H9 (cell line): ENCODE results near the gene LRFN2. TPM values are rescaled to one million over a fixed set of nuclear protein-coding genes. Genes with fewer than 3 reads are reported as not detected.

Source experiments
- DNase-seq: peaks from one replicate; pipeline ENCODE4 v3.0.0-alpha.2; 2017
- H2AFZ ChIP-seq: one replicate; pipeline ENCODE4 v1.6.1; 2013; ENCODE audit warnings: mild to moderate bottlenecking, low read length, control low read depth, moderate library complexity
- H2AK5ac ChIP-seq: 2 replicates; pipeline ENCODE4 v1.6.1; 2013; ENCODE audit warnings: low read length, control low read depth, mixed read lengths; ENCODE audit not compliant: insufficient read length
- H2BK120ac ChIP-seq: one replicate; pipeline ENCODE4 v1.6.1; 2013; ENCODE audit warnings: low read depth, mild to moderate bottlenecking, low read length, control low read depth, inconsistent platforms; ENCODE audit not compliant: poor library complexity, severe bottlenecking
- H2BK12ac ChIP-seq: 2 replicates; pipeline ENCODE4 v1.6.1; 2013; ENCODE audit warnings: low read length, control low read depth, mixed read lengths, low read depth; ENCODE audit not compliant: insufficient read length
- H2BK15ac ChIP-seq: 2 replicates; pipeline ENCODE4 v1.6.1; 2013; ENCODE audit warnings: low read depth, low read length, control low read depth
- H2BK20ac ChIP-seq: one replicate; pipeline ENCODE4 v1.6.1; 2013; ENCODE audit warnings: low read depth, mild to moderate bottlenecking, low read length, control low read depth, inconsistent platforms; ENCODE audit not compliant: poor library complexity, severe bottlenecking
- H2BK5ac ChIP-seq: 2 replicates; pipeline ENCODE4 v1.6.1; 2013; ENCODE audit warnings: low read length, control low read depth, mixed read lengths; ENCODE audit not compliant: insufficient read length
- H3K14ac ChIP-seq: 2 replicates; pipeline ENCODE4 v1.6.1; 2013; ENCODE audit warnings: low read length, control low read depth; ENCODE audit not compliant: insufficient read depth
- H3K18ac ChIP-seq: 2 replicates; pipeline ENCODE4 v1.6.1; 2013; ENCODE audit warnings: low read depth, mild to moderate bottlenecking, mixed read lengths, low read length, control low read depth; ENCODE audit not compliant: insufficient read length
- H3K23ac ChIP-seq: 2 replicates; pipeline ENCODE4 v1.6.1; 2013; ENCODE audit warnings: low read length, control low read depth, mixed read lengths, low read depth; ENCODE audit not compliant: insufficient read length
- H3K23me2 ChIP-seq: 2 replicates; pipeline ENCODE4 v1.6.1; 2013; ENCODE audit warnings: low read depth, mild to moderate bottlenecking, mixed read lengths, low read length, control low read depth; ENCODE audit not compliant: insufficient read length, poor library complexity, severe bottlenecking
- H3K27ac ChIP-seq: 2 replicates; pipeline ENCODE4 v1.5.1; 2013; ENCODE audit warnings: low read length, control low read depth, mixed read lengths, low read depth; ENCODE audit not compliant: insufficient read length
- H3K27me3 ChIP-seq: 2 replicates; pipeline ENCODE4 v1.6.1; 2013; ENCODE audit warnings: low read length, control low read depth, inconsistent platforms; ENCODE audit not compliant: insufficient read depth
- H3K4ac ChIP-seq: 2 replicates; pipeline ENCODE4 v1.6.1; 2013; ENCODE audit warnings: low read depth, mild to moderate bottlenecking, control low read depth, inconsistent platforms, low read length, moderate library complexity
- H3K4me1 ChIP-seq: 2 replicates; pipeline ENCODE4 v1.6.1; 2013; ENCODE audit warnings: low read length, control low read depth, inconsistent platforms; ENCODE audit not compliant: insufficient read depth
- H3K4me2 ChIP-seq: 2 replicates; pipeline ENCODE4 v1.6.1; 2013; ENCODE audit warnings: low read length, control low read depth, mixed read lengths; ENCODE audit not compliant: insufficient read length, insufficient read depth
- H3K56ac ChIP-seq: 2 replicates; pipeline ENCODE4 v1.6.1; 2013; ENCODE audit warnings: low read depth, mild to moderate bottlenecking, mixed read lengths, low read length, control low read depth; ENCODE audit not compliant: insufficient read length
- H3K79me1 ChIP-seq: 2 replicates; pipeline ENCODE4 v1.6.1; 2013; ENCODE audit warnings: low read depth, mild to moderate bottlenecking, moderate library complexity, low read length, control low read depth, inconsistent platforms; ENCODE audit not compliant: insufficient read depth, poor library complexity, severe bottlenecking
- H3K79me2 ChIP-seq: 2 replicates; pipeline ENCODE4 v1.6.1; 2013; ENCODE audit warnings: low read length, control low read depth, inconsistent platforms; ENCODE audit not compliant: insufficient read depth
- H3K9ac ChIP-seq: 2 replicates; pipeline ENCODE4 v1.6.1; 2013; ENCODE audit warnings: low read length, control low read depth, mixed read lengths; ENCODE audit not compliant: insufficient read length; ENCODE audit errors: extremely low read depth
- H3K9me3 ChIP-seq: one replicate; pipeline ENCODE4 v1.6.1; 2013; ENCODE audit warnings: low read depth, low read length, inconsistent platforms; ENCODE audit not compliant: control insufficient read depth
- H3T11ph ChIP-seq: one replicate; pipeline ENCODE4 v1.6.1; 2013; ENCODE audit warnings: mild to moderate bottlenecking, low read length, control low read depth, inconsistent platforms
- H4K20me1 ChIP-seq: one replicate; pipeline ENCODE4 v1.6.1; 2013; ENCODE audit not compliant: control insufficient read depth, insufficient read length, insufficient read depth
- H4K5ac ChIP-seq: 2 replicates; pipeline ENCODE4 v1.6.1; 2013; ENCODE audit warnings: low read depth, mild to moderate bottlenecking, mixed read lengths, low read length, control low read depth; ENCODE audit not compliant: insufficient read length
- H4K8ac ChIP-seq: replicated peaks from 2 replicates; pipeline ENCODE4 v1.6.1; 2013; ENCODE audit warnings: low read length, control low read depth, mixed read lengths, low read depth; ENCODE audit not compliant: insufficient read length
- H4K91ac ChIP-seq: 2 replicates; pipeline ENCODE4 v1.6.1; 2013; ENCODE audit warnings: low read depth, mild to moderate bottlenecking, moderate library complexity, mixed read lengths, low read length, control low read depth; ENCODE audit not compliant: insufficient read length
- H3K27ac Mint-ChIP-seq, 3 experiments: 2 replicates in 2 of 3; 3 replicates in 1 of 3; pipeline ENCODE4 v1.8.0; 2020 to 2021; ENCODE audit warnings: mixed read lengths in 3 of 3, mild to moderate bottlenecking in 1 of 3, moderate library complexity in 1 of 3
- H3K27me3 Mint-ChIP-seq: 2 replicates; pipeline ENCODE4 v1.8.0; 2021; ENCODE audit warnings: low read depth, mild to moderate bottlenecking, moderate library complexity, mixed read lengths
- H3K36me3 Mint-ChIP-seq, 3 experiments: 2 replicates in 2 of 3; 3 replicates in 1 of 3; pipeline ENCODE4 v1.8.0; 2020 to 2021; ENCODE audit warnings: low read depth in 3 of 3, mixed read lengths in 3 of 3; ENCODE audit not compliant: insufficient read depth in 1 of 3
- H3K4me1 Mint-ChIP-seq, 2 experiments: 2 replicates each; pipeline ENCODE4 v1.8.0; 2020; ENCODE audit warnings: mixed read lengths in 2 of 2
- H3K4me3 Mint-ChIP-seq, 2 experiments: 2 replicates in 1 of 2; 3 replicates in 1 of 2; pipeline ENCODE4 v1.8.0; 2020 to 2021; ENCODE audit warnings: mild to moderate bottlenecking in 2 of 2, mixed read lengths in 2 of 2, moderate library complexity in 1 of 2
- H3K9me3 Mint-ChIP-seq, 2 experiments: 2 replicates in 1 of 2; 3 replicates in 1 of 2; pipeline ENCODE4 v1.8.0; 2020; ENCODE audit warnings: mild to moderate bottlenecking in 2 of 2, mixed read lengths in 2 of 2, moderate library complexity in 1 of 2
- WGBS: extraction: QIAGEN DNeasy Blood & Tissue Kit; methylation state at CpG from one replicate; pipeline ENCODE4 v1.1.7; 2013; ENCODE audit warnings: missing lambda C conversion rate, low lambda C conversion rate, mixed read lengths; ENCODE audit not compliant: insufficient read length; ENCODE audit errors: extremely low coverage; 5-methylcytosine and 5-hydroxymethylcytosine counted together
- total RNA-seq: library from RNA; stranded (reverse); gene quantifications from 2 replicates; pipeline ENCODE4 v1.2.1, GENCODE V29; 2021
- TF ChIP-seq, protein P1 (sequence below): fragments of 200-600 bp; sonication (generic); conservative IDR thresholded peaks from 3 replicates; pipeline ENCODE4 v1.8.0; 2021; ENCODE audit warnings: antibody characterized with exemption, mild to moderate bottlenecking

Gene LRFN2
- total RNA-seq, 1 experiment from 2014 or later: 0.11 TPM

DNA sequence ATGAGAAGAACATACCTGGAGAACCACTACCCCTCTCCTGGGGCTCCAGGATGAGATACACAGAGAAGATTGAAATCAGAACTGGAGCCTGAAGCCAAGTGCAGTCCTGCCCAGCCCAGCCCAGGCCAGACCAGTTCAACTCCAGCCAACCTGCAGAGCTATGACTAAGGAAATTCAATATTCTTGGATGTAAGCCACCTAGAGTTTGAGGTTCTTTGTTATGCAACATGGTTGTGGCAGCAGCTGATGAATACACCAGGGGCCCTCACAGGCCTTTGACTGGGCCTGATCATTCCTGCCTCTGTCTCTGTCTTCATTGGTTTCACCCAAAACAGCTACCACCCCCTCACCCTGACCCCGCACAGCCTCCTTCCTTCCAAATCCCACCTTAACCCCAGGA lies 167.8 kb downstream of the LRFN2 start:
- no peak overlapping the region for H3K14ac ChIP-seq
- TF ChIP-seq, protein P1, sequence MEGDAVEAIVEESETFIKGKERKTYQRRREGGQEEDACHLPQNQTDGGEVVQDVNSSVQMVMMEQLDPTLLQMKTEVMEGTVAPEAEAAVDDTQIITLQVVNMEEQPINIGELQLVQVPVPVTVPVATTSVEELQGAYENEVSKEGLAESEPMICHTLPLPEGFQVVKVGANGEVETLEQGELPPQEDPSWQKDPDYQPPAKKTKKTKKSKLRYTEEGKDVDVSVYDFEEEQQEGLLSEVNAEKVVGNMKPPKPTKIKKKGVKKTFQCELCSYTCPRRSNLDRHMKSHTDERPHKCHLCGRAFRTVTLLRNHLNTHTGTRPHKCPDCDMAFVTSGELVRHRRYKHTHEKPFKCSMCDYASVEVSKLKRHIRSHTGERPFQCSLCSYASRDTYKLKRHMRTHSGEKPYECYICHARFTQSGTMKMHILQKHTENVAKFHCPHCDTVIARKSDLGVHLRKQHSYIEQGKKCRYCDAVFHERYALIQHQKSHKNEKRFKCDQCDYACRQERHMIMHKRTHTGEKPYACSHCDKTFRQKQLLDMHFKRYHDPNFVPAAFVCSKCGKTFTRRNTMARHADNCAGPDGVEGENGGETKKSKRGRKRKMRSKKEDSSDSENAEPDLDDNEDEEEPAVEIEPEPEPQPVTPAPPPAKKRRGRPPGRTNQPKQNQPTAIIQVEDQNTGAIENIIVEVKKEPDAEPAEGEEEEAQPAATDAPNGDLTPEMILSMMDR: no peak
- peaks cover 24% of the 10 kb centered on the region for H3K4me1 ChIP-seq
- H2AFZ ChIP-seq: no peak overlapping the region
- H4K5ac ChIP-seq: no peak overlapping the region
- no CpG with 5 or more reads among the region's 1 CpG for WGBS
- no peak overlapping the region for H3K9ac ChIP-seq
- no peaks in the 10 kb centered on the region for H3K36me3 Mint-ChIP-seq
- no peaks in the 10 kb centered on the region for H3K9me3 ChIP-seq
- H3K4me2 ChIP-seq: peak overlapping the region; percentile 26
- H4K91ac ChIP-seq: no peak overlapping the region
- H2BK15ac ChIP-seq: no peak overlapping the region
- no peak overlapping the region for H2BK5ac ChIP-seq
- H3K23ac ChIP-seq: no peak overlapping the region
- H4K20me1 ChIP-seq: no peaks in the 10 kb centered on the region
- H3K27ac ChIP-seq: no peak overlapping the region
- H3K27me3 ChIP-seq: no peaks in the 10 kb centered on the region
- no peak overlapping the region for H3K4ac ChIP-seq
- H3K18ac ChIP-seq: no peak overlapping the region
- H3T11ph ChIP-seq: no peak overlapping the region
- peak overlapping the region; percentile 81 to 97 (median 93) for H3K27ac Mint-ChIP-seq
- no peak overlapping the region for H2AK5ac ChIP-seq
- peak; percentile 41 for DNase-seq
- peak overlapping the region in 1 of 2 experiments; percentile 65; a peak in 3 of 5 replicates for H3K4me3 Mint-ChIP-seq
- no peaks in the 10 kb centered on the region; the same call in none of the 2 replicates for H3K27me3 Mint-ChIP-seq
- no peaks in the 10 kb centered on the region for H3K79me1 ChIP-seq
- peaks cover 43 to 48% of the 10 kb centered on the region in 2 experiments for H3K4me1 Mint-ChIP-seq
- H2BK12ac ChIP-seq: peak overlapping the region; percentile 58
- no peak overlapping the region for H2BK20ac ChIP-seq
- H3K56ac ChIP-seq: no peak overlapping the region
- H2BK120ac ChIP-seq: no peak overlapping the region
- H4K8ac ChIP-seq: no peak overlapping the region
- H3K79me2 ChIP-seq: no peaks in the 10 kb centered on the region
- no peaks in the 10 kb centered on the region for H3K9me3 Mint-ChIP-seq
- H3K23me2 ChIP-seq: no peaks in the 10 kb centered on the region
